ENCODE measurements around the gene APEX2.

GRCh38 chrX:54977387-54977786, 22.8 kb upstream of the APEX2 start:
- TF ChIP-seq CTCF (IDR thresholded peaks at IDR 0.05; ENCODE audit: low read depth, low read length, poor library complexity, severe bottlenecking) (no peak), EZH2phosphoT487 (IDR thresholded peaks at IDR 0.05; ENCODE audit: borderline replicate concordance, low read length) (no peak)

Data from DOHH2 (cell line).